ENCODE measurements around the gene SIRPB2.

DNA sequence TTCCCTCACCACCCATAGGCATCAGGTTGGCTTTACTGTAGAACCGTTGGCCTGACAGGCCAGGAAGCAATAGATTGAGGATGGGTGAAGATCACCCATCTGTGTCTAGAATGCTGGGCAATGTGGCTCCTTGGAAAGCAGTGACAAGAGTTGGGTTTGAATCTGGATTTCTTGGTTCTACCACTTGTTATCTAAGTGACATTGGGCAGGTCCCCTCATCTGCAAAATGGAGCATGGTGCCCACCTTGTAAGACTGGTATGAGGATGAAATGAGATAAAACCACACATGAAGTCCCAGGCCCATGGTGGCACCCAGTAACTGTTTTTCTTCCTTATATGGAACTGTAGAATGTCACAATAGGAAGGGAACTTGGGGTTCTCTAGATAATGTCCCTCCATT is 22.6 kb upstream of the SIRPB2 start:
- TF ChIP-seq MYC (IDR thresholded peaks at IDR 0.05; ENCODE audit: borderline replicate concordance, low read length) (no peak), NR3C1 (IDR thresholded peaks at IDR 0.05) (no peak), JUN (IDR thresholded peaks at IDR 0.05) (no peak), MAZ (IDR thresholded peaks at IDR 0.05; ENCODE audit: borderline replicate concordance, low read depth, low read length) (no peak), EP300 (IDR thresholded peaks at IDR 0.05) (no peak), SREBF2 (IDR thresholded peaks at IDR 0.05) (no peak), RAD21 (conservative IDR thresholded peaks at IDR 0.05 in 1 of 2, IDR thresholded peaks at IDR 0.05 in 1 of 2) (no peak)
- TF ChIP-seq, protein P1, sequence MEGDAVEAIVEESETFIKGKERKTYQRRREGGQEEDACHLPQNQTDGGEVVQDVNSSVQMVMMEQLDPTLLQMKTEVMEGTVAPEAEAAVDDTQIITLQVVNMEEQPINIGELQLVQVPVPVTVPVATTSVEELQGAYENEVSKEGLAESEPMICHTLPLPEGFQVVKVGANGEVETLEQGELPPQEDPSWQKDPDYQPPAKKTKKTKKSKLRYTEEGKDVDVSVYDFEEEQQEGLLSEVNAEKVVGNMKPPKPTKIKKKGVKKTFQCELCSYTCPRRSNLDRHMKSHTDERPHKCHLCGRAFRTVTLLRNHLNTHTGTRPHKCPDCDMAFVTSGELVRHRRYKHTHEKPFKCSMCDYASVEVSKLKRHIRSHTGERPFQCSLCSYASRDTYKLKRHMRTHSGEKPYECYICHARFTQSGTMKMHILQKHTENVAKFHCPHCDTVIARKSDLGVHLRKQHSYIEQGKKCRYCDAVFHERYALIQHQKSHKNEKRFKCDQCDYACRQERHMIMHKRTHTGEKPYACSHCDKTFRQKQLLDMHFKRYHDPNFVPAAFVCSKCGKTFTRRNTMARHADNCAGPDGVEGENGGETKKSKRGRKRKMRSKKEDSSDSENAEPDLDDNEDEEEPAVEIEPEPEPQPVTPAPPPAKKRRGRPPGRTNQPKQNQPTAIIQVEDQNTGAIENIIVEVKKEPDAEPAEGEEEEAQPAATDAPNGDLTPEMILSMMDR (IDR thresholded peaks at IDR 0.05), result no peak
- TF ChIP-seq, protein P2, sequence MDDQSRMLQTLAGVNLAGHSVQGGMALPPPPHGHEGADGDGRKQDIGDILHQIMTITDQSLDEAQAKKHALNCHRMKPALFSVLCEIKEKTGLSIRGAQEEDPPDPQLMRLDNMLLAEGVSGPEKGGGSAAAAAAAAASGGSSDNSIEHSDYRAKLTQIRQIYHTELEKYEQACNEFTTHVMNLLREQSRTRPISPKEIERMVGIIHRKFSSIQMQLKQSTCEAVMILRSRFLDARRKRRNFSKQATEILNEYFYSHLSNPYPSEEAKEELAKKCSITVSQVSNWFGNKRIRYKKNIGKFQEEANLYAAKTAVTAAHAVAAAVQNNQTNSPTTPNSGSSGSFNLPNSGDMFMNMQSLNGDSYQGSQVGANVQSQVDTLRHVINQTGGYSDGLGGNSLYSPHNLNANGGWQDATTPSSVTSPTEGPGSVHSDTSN (IDR thresholded peaks at IDR 0.05), result no peak

Data from A549 (cell line).